DMS79 treated with DMSO at 0.1 percent for 48 hours (cell line): ENCODE results near the gene ULK2.

Source experiments
- DNase-seq: peaks from one replicate; lab custom pipeline; 2025; lab: John Stamatoyannopoulos, UW

Gene ULK2

DNA sequence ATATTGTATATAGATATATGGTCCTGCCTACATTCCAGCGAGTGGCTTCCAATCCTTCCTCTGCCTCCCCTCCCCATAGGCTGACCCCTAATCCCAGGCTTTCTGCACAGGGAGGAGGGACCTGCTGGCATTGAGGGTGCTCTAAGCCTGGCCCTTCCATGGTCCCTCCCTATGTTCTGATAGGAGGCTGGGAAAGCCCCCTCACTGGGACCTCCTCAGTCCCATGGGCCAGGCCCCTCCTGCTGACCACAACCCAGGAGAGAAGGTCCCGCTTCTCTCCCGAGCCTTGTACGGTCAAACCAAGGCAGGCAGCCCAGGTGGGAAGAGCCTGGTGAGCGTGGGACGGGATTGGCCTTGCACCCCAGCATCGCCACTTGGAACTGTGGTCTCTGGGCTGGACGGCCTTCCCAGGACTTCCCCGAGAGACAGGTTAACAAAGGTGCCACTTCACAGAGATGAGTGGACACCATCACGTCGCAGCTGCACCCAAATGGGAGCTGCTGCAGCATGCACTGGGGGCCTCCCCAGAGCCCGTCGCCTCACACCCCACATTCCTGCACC lies 120.5 kb downstream of the ULK2 start:
- DNase-seq, result no peak

GRCh38 chr17:19746517-19746916 lies 121.2 kb downstream of the ULK2 start:
- no peak for DNase-seq

GRCh38 chr17:19744922-19745757 lies 122.6 kb downstream of the ULK2 start:
- DNase-seq, result no peak

GRCh38 chr17:19744492-19744891 lies 123.2 kb downstream of the ULK2 start:
- DNase-seq, result no peak

DNA sequence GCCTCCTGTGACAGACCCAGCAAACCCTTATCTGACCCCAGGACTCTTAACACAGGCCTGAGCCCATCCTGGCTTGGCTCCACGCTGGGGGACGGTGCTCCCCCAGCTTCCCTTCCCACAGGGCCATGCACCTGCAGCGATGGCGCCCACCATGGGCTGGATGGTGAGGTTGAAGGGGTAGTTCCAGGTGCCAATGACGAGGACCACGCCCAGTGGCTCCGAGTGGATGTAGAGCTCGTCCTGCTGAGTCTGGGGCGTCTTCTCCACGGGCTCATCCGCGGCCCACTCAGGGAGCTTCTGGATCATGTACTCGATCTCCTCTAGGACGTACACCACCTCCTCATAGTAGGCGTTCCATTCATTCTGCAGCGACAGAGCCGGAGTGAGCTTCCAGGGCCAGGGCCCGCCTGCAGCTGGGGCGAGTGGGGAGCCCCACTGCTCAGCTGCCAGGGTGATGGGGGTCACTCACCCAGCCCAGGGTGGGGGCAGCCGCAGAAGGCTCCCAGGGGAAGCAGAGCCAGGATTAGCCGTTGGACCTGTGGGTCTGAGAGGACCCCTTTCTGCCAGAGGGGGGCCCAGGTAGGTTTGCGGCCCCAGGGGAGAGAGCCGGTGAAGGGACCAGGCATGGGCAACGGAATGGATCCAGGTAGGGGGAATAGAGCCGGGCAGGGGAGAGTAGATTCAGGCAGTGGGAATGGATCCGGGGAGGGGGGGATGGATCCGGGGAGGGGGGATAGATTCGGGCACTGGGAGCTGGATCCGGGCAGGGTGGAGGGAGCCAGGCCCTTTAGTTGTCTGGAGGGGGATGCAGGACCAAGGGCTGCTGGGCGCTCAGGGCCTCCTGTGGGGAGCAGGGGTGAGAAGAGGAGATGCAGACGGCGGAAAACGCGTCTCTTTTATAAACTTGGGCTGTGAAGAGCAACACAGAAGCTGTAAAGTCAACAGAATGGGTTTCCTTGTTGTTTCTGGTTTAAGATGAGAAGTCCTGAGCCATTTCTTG lies 124.3 kb downstream of the ULK2 start:
- DNase-seq, result no peak

DNA sequence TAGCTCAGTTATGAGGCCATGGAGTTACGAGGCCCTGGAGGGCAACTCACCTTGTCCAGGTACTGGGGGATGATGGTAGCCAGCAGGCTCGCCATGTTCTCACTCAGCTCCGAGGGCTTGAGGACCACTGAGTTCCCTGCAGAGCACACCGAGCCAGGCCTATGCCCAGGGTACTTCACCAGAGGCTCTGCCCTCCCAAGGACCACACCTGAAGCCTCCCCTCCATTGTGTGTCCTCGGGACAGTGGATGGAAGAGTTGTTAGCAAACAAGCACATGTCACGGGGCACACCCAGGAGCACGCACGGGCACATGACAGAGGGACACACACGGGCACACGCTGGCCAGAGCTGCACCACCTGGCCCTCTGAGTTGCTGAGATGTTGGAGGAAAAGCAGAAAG lies 125.2 kb downstream of the ULK2 start:
- no peak for DNase-seq

DNA sequence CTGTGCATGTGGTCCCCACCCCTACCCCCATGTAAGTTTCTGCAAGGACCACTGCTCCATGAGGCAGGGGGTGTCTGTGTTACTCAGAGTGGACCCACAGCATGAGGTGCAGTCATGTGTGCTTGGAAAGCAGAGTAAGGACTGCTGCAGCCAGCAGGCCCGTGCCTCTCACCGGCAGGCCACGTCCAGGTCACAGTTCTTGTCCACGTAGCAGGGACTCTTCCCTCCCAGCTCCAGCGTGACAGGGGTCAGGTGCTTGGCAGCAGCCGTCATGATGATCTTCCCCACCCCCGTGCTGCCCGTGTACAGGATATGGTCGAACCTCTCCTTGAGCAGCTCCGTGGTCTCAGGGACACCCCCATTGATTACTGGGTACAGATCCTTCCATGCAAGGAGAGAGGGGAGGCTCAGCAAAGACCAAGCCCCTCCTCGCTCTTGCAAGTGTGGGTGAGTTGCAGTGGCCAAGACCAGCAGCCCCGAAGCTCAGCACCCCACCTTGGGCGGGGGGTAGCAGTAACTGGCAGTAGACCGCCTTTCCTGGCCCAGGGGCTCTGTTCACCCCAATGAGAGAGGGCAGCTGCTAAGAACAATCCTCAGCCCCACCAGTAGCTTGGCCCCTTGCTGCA lies 125.8 kb downstream of the ULK2 start:
- DNase-seq, result no peak

DNA sequence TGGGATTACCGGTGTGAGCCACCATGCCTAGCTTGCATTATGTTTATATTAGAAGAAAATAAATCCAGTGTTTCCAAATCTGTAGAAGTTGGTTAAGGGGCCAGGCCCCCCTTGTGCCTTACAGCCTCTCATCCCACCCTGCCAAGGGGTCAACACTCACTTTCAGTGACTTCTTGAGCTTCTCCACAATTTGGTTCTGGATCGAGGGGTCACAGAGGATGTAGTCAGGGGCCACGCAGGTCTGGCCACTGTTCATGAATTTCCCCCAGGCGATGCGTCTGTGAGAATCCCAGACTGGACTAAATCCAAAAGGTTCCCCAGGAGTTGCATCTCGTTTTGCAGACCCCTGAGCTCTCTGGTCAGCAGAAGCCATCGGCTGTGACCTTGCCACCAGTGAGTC lies 126.8 kb downstream of the ULK2 start:
- DNase-seq, result no peak

GRCh38 chr17:19739241-19740201 lies 128.2 kb downstream of the ULK2 start:
- DNase-seq, result no peak

- no peak for DNase-seq
Observed at GRCh38 chr17:19738757-19739156, 129.0 kb downstream of the ULK2 start.

DNA sequence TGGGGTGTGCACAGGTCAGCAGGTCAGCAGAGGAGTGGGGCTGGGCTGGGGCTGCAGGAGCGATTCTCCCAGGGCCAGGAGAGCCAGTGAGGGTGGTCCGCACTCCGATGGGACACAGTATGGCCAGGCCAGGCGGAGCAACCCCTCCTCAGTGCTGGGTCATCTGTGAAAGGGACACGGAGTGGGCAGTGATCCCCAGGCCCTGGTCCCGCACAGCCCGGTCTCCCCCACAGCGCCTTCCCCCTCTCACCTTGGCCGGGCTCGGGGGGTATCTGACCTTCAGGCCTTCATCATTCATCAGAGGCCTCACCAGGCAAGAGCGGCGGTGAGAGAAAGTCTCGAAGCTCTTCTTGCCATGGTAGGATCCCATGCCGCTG lies 129.7 kb downstream of the ULK2 start:
- DNase-seq, result no peak

DNA sequence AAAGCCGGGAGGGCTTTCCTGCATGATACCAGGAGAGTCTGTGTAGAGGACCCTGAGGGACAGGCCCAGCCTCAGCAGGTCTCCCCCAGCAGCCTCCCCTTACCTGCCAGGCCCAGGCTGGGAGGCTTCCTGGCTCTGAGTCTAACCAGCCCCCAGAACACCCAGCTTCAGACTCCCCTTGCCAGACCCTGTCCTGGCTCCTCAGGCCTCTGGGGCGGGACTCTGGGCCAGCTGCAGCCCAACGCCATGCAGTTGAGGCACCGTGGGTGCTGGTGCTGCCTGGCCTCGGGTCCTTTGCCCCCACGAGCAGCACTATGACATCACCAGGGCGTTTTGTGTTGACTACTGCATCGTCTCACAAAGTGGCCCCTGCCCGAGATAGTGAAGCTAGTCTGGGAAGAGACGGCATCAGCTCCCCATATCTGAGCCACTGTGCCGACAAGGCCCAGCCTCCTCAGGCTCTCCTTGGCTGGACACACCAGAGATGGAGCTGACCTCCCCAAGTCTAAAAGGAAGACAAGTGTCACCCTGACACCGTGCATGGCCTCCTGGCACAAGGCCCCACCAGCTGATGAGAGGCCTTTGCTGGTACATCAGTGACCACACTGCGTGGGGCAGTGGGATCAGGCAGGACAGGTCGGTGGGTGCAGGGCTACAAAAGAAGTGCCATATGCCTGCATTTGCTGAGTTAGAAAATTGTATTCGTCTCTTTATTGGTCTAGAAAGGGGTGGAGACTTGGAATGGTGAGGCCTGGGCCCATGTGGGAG lies 130.2 kb downstream of the ULK2 start:
- DNase-seq, result no peak

GRCh38 chr17:19736071-19736470 lies 131.7 kb downstream of the ULK2 start:
- DNase-seq, result no peak

GRCh38 chr17:19733953-19734526 lies 133.7 kb downstream of the ULK2 start:
- DNase-seq, result no peak

DNA sequence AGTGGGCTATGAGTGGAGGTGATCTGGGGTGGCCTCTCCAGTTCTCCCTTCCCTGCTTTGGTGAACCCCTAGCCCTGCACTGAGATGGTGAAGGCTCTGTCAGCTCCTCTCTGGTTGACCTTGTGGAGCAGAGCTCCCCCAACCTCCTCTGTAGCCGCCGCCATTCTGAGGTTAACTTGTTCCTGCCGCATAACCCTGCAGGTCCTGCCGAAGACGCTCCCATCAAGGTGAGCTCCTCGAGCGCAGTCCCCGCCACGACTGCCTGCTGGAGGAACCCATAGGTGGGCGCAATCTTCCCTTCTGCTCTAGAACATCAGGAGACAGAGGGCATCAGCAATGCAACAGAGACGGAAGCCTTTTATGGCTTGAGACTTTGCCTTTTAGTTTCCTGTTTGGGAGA lies 136.1 kb downstream of the ULK2 start:
- no peak for DNase-seq

- DNase-seq, result no peak
Observed at GRCh38 chr17:19730843-19731242, 136.9 kb downstream of the ULK2 start.

DNA sequence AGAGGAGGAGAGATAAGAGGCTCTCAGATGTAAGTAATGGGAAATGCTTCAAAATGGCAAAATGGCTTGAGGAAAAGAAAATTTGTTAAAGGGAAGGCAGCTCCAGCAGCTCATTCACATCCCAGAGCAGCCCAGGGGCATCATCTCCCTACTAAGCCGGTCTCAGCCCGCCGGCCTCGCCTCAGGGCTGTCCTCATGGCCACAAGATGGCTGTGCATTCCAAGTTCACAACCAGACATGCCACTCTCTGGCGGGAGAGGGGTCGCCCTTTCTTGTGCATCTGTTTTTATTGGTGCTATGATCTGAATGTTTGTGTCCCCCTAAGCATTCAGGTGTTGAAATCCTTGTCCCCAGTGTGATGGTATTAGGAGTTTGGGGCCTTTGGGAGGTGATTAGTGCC lies 137.8 kb downstream of the ULK2 start:
- DNase-seq, result no peak

- peak; percentile 58 for DNase-seq
Observed at GRCh38 chr17:19728084-19728495, 139.6 kb downstream of the ULK2 start.

DNA sequence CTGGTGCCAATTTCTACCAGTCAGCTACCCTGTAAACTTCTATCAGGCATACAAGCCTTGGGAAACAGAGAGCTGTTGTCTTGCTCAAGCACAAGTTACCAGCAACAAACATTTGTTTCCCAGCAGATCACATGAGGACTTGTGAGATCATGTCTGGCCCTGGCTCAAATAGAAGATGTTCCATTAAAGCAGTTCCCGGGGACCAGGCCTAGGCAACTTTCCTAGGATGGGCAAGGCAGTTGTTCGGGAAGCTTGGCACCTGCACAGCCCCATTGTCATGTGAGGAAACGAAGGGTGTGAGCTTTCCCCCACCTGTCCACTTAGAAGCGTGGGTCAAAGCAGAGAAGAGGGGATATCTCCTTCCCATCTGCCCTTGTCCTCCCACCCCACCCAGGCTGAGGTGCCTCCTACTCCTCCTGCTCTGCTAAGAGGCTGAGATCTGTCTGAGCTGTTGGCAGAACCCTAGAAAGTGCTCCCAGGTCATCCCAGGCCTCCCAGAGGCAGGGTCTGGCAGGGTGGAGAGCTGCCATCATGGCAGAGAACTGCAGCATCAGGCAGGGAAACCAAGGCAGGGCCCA lies 140.1 kb downstream of the ULK2 start:
- no peak for DNase-seq
